OCI-LY7 (cell line): ENCODE data around the gene FBN1. TPM values are rescaled to one million over a fixed set of nuclear protein-coding genes. Genes with fewer than 3 reads are reported as not detected.

ENCODE experiments used
- BruUV-seq: library from RNA; stranded (reverse); fragments of 400-500 nt; replicated peaks from 2 replicates; lab custom pipeline; 2021; lab: Mats Ljungman, UMichigan
- CTCF ChIA-PET: fragments of 300-600 bp; sonication (Branson Sonifier 250); formaldehyde crosslinking; loops from one replicate; lab custom pipeline; 2022; ENCODE audit warnings: antibody characterized with exemption; ENCODE audit not compliant: unreplicated experiment; lab: Charles Lee
- POLR2A ChIA-PET: fragments of 300-600 bp; sonication (Branson Sonifier 250); formaldehyde crosslinking; loops from one replicate; lab custom pipeline; 2022; ENCODE audit warnings: antibody characterized with exemption; lab: Charles Lee
- DNase-seq: peaks from one replicate; pipeline ENCODE4 v3.0.0-alpha.2; 2015; ENCODE audit warnings: low spot score
- H2AFZ ChIP-seq: fragments of 200-600 bp; sonication (generic), shearing (Covaris generic); 2 replicates; pipeline ENCODE4 v1.6.1; 2014; ENCODE audit warnings: mild to moderate bottlenecking, antibody characterized with exemption, low read length, moderate library complexity
- H3K27ac ChIP-seq: fragments of 200-600 bp; sonication (generic); 2 replicates; pipeline ENCODE4 v1.5.1; 2014; ENCODE audit warnings: mixed run types, low read depth, mild to moderate bottlenecking, moderate library complexity, low read length, inconsistent platforms; ENCODE audit not compliant: poor library complexity, severe bottlenecking
- H3K36me3 ChIP-seq: fragments of 200-600 bp; sonication (generic); 2 replicates; pipeline ENCODE4 v1.6.1; 2014; ENCODE audit warnings: mild to moderate bottlenecking, antibody characterized with exemption, low read length, moderate library complexity, mixed read lengths; ENCODE audit not compliant: insufficient read depth
- H3K4me1 ChIP-seq: fragments of 200-600 bp; sonication (generic); 2 replicates; pipeline ENCODE4 v1.5.1; 2014; ENCODE audit warnings: mild to moderate bottlenecking, low read length; ENCODE audit not compliant: insufficient read depth, poor library complexity, severe bottlenecking
- H3K4me2 ChIP-seq: fragments of 200-600 bp; sonication (generic); 2 replicates; pipeline ENCODE4 v1.6.1; 2014; ENCODE audit warnings: mild to moderate bottlenecking, low read length
- H3K4me3 ChIP-seq: fragments of 200-600 bp; sonication (generic); 2 replicates; pipeline ENCODE4 v1.5.1; 2014; ENCODE audit warnings: mild to moderate bottlenecking, low read depth, low read length; ENCODE audit not compliant: poor library complexity, severe bottlenecking
- H3K79me2 ChIP-seq: fragments of 200-600 bp; sonication (generic); 2 replicates; pipeline ENCODE4 v1.6.1; 2016; ENCODE audit warnings: low read depth, mild to moderate bottlenecking, low read length, moderate library complexity, mixed read lengths; ENCODE audit not compliant: insufficient read depth
- H3K9me2 ChIP-seq: fragments of 200-600 bp; sonication (generic); 2 replicates; pipeline ENCODE4 v1.6.1; 2016; ENCODE audit warnings: mild to moderate bottlenecking, low read length, mixed read lengths; ENCODE audit not compliant: insufficient read depth
- H3K9me3 ChIP-seq: fragments of 200-600 bp; sonication (generic); 2 replicates; pipeline ENCODE4 v1.6.1; 2014; ENCODE audit warnings: mild to moderate bottlenecking, mixed run types, low read length, mixed read lengths
- H4K20me1 ChIP-seq: fragments of 200-600 bp; sonication (generic); 2 replicates; pipeline ENCODE4 v1.6.1; 2014; ENCODE audit warnings: mild to moderate bottlenecking, antibody characterized with exemption, low read length, moderate library complexity, mixed read lengths; ENCODE audit not compliant: insufficient read depth
- CTCF ChIP-seq: fragments of 200-600 bp; sonication (generic); conservative IDR thresholded peaks from 2 replicates; pipeline ENCODE4 v1.5.1; 2014; ENCODE audit warnings: mild to moderate bottlenecking, antibody characterized with exemption, low read length, moderate library complexity, mixed read lengths
- EZH2phosphoT487 ChIP-seq: fragments of 200-600 bp; sonication (generic); IDR thresholded peaks from 2 replicates; pipeline ENCODE4 v1.6.1; 2018; ENCODE audit warnings: low read depth, borderline replicate concordance, mild to moderate bottlenecking, mixed run types, antibody characterized with exemption, low read length, moderate library complexity, mixed read lengths
- intact Hi-C: fragments of 100-400 bp; cut with micrococcal nuclease; formaldehyde crosslinking; loops from one replicate; pipeline ENCODE4 v1.10.0; 2022; ENCODE audit not compliant: unreplicated experiment
- total RNA-seq, 2 experiments: library from RNA; depleted of rRNA in 1 of 2; stranded (reverse); fragments of >200 nt in 1 of 2; shearing (Covaris generic) in 1 of 2; gene quantifications; 2 replicates each; pipeline ENCODE4 v1.2.3, GENCODE V29; 2014 to 2022

Gene FBN1
- total RNA-seq, 2 experiments from 2014 or later = 0.68 to 1.0 TPM

- Histone ChIP-seq H3K79me2 (no peaks in the 10 kb centered on the region), H3K4me3 (no peak overlapping the region), H2AFZ (no peak overlapping the region), H3K9me2 (no peaks in the 10 kb centered on the region), H3K27ac (no peak overlapping the region), H3K36me3 (no peaks in the 10 kb centered on the region), H3K4me1 (no peaks in the 10 kb centered on the region), H4K20me1 (no peaks in the 10 kb centered on the region), H3K9me3 (no peaks in the 10 kb centered on the region), H3K4me2 (no peak overlapping the region)
- intact Hi-C loops = no loop called here
- no peak for DNase-seq
- ChIA-PET POLR2A (no interaction called here), CTCF (no interaction called here)
- no TSS peak for BruUV-seq
- no peak for TF ChIP-seq CTCF
- TF ChIP-seq EZH2phosphoT487 = no peak
Measured at GRCh38 chr15:48449734-48450133, 195.8 kb downstream of the FBN1 start.

- H3K79me2 ChIP-seq = no peaks in the 10 kb centered on the region
- no peaks in the 10 kb centered on the region for H3K9me2 ChIP-seq
- H3K36me3 ChIP-seq = no peaks in the 10 kb centered on the region
- intact Hi-C loops = no loop called here
- POLR2A ChIA-PET = no interaction called here
- H3K4me2 ChIP-seq = no peak overlapping the region
- H3K4me1 ChIP-seq = no peaks in the 10 kb centered on the region
- TF ChIP-seq CTCF (no peak), EZH2phosphoT487 (no peak)
- no peak overlapping the region for H2AFZ ChIP-seq
- H3K4me3 ChIP-seq = no peak overlapping the region
- BruUV-seq = no TSS peak
- CTCF ChIA-PET = no interaction called here
- DNase-seq = no peak
- H3K9me3 ChIP-seq = no peaks in the 10 kb centered on the region
- H3K27ac ChIP-seq = no peak overlapping the region
- no peaks in the 10 kb centered on the region for H4K20me1 ChIP-seq
Measured at GRCh38 chr15:48447657-48448056, 197.9 kb downstream of the FBN1 start.

DNA sequence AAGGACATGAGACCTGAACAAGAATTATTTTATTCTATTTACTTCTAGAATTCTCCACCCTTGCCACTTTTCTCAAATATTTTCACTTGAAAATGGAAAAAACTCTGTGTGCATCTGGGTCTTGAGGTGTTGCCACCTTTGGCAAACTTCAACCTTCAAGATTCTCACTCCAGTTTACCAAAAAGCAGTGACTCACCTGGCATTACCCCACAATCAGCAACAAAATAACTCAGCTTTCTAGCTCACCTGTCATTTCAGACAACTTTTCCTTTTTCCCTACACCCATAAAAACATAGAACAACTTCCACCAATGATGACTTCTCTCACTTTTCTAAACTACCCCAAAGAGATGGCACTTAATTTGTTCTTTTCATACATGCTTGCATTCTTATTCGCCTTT, 198.5 kb downstream of the FBN1 start:
- no peak overlapping the region for H3K4me2 ChIP-seq
- POLR2A ChIA-PET = no interaction called here

More for the DNA sequence above, 198.5 kb downstream of the FBN1 start:
- Histone ChIP-seq H2AFZ (no peak overlapping the region), H4K20me1 (no peaks in the 10 kb centered on the region), H3K36me3 (no peaks in the 10 kb centered on the region), H3K4me3 (no peak overlapping the region), H3K27ac (no peak overlapping the region), H3K4me1 (no peaks in the 10 kb centered on the region), H3K79me2 (no peaks in the 10 kb centered on the region), H3K9me2 (no peaks in the 10 kb centered on the region), H3K9me3 (no peaks in the 10 kb centered on the region)
- DNase-seq = no peak
- intact Hi-C loops = no loop called here
- TF ChIP-seq CTCF = no peak
- no peak for TF ChIP-seq EZH2phosphoT487
- CTCF ChIA-PET = no interaction called here
- no TSS peak for BruUV-seq
